Kidney (tissue), 14 donors: Measurements from ENCODE around the gene BSDC1. TPM values are rescaled to one million over a fixed set of nuclear protein-coding genes. Genes with fewer than 3 reads are reported as not detected.
"Not testable (repeated sequence)": the region's sequence is repeated elsewhere in the genome, so short reads cannot be mapped to it uniquely, and the experiment has no call there.

ENCODE experiments used
- DNase-seq, 5 donors: peaks; one replicate each; pipeline ENCODE4 v3.0.0-alpha.2; 2013 to 2020
- FAIRE-seq: peaks from 2 replicates; lab custom pipeline; 2012; peaks lifted over from hg19 to GRCh38; lab: Jason Lieb, UNC
- H3K27ac ChIP-seq, 2 donors: one replicate each; pipeline ENCODE4 v1.7.0; 2013; ENCODE audit warnings: low read depth in 2 of 2, low read length in 2 of 2, inconsistent platforms in 1 of 2
- H3K27me3 ChIP-seq: one replicate; pipeline ENCODE4 v1.7.1; 2013; ENCODE audit warnings: low read length, inconsistent platforms; ENCODE audit not compliant: control insufficient read depth, insufficient read depth
- H3K36me3 ChIP-seq, 3 donors: one replicate each; pipeline versions ENCODE4 v1.7.0 to v1.7.1; 2013; ENCODE audit warnings: low read length in 3 of 3, control low read depth in 1 of 3, inconsistent platforms in 1 of 3; ENCODE audit not compliant: insufficient read depth in 3 of 3, control insufficient read depth in 2 of 3
- H3K4me1 ChIP-seq, 3 donors: one replicate each; pipeline versions ENCODE4 v1.7.0 to v1.7.1; 2013; ENCODE audit warnings: low read length in 3 of 3, inconsistent platforms in 1 of 3, low read depth in 1 of 3; ENCODE audit not compliant: control insufficient read depth in 2 of 3, insufficient read depth in 2 of 3
- H3K4me3 ChIP-seq, 3 donors: one replicate each; pipeline versions ENCODE4 v1.7.0 to v1.8.1; 2013; ENCODE audit warnings: low read length in 3 of 3, control low read depth in 1 of 3, inconsistent platforms in 1 of 3
- H3K9ac ChIP-seq, 3 donors: one replicate each; pipeline versions ENCODE4 v1.7.0 to v1.7.1; 2013; ENCODE audit warnings: low read length in 3 of 3, control low read depth in 1 of 3, inconsistent platforms in 1 of 3
- H3K9me3 ChIP-seq, 3 donors: one replicate each; pipeline versions ENCODE4 v1.7.0 to v1.7.1; 2013; ENCODE audit warnings: low read length in 3 of 3, control low read depth in 1 of 3, inconsistent platforms in 1 of 3; ENCODE audit not compliant: control insufficient read depth in 2 of 3, insufficient read depth in 1 of 3
- intact Hi-C: fragments of 100-400 bp; cut with DNase I; formaldehyde crosslinking; loops from one replicate; pipeline ENCODE4 v1.11.1; 2022
- polyA plus RNA-seq: library from polyadenylated mRNA; stranded (reverse); fragments of 350-450 nt; fragmentation: Illumina TruSeq; extraction: RNeasy Lipid Tissue Mini Kit (QIAGEN cat#74804); gene quantifications from one replicate; pipeline ENCODE4 v1.2.3, GENCODE V29; 2014; ENCODE audit warnings: low read depth, low replicate concordance; ENCODE audit not compliant: insufficient read depth
- total RNA-seq: library from RNA; stranded (reverse); fragmentation: NEBNext Ultra II Directional; extraction: Animal tissue kit (Norgen Biotek cat#: 25700); gene quantifications from one replicate; pipeline ENCODE4 v1.2.1, GENCODE V29; 2021
- TF ChIP-seq, protein P1 (sequence below): IDR thresholded peaks from 3 replicates; pipeline ENCODE4 v1.5.1; 2012; ENCODE audit warnings: mild to moderate bottlenecking, moderate library complexity, borderline replicate concordance; ENCODE audit not compliant: insufficient read depth; ENCODE audit errors: extremely low read depth
- donor health status: control.
- donor health status: control.
- donor health status: control.
- donor health status: control.
- donor health status: control.
- donor health status: DM: yes; HTN: yes; CAD: no.
- donor health status: Normal renal cell carcinoma (clear cell type).

BSDC1 gene
- total and polyA plus RNA-seq, 2 donors from 2014 or later, result 40.2 to 61.7 TPM

DNA sequence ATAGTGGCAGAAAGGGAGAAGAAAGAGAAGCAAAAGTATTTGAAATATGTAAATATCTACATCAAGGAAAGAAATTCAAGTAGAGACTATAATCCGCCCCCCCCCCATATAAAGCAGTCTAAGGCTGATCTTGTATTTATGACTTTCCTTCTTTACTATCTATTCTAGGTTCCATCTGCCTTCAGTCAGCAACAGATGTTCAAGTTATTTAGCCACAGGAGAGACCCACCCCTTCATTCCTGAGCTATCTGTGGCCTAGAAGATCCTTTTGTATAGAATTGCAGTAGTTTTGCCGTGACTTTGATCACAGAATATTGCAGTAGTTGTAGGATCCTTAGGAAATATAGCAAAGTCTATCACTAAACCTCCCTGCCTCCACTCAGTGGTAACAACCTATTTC, 10.7 kb upstream of the BSDC1 start:
- FAIRE-seq (no peak), DNase-seq (no peak)
- Histone ChIP-seq H3K27ac (no peak overlapping the region), H3K9me3 (no peaks in the 10 kb centered on the region), H3K27me3 (no peaks in the 10 kb centered on the region), H3K9ac (no peak overlapping the region), H3K36me3 (no peaks in the 10 kb centered on the region), H3K4me1 (peaks cover 0 to 2% (median 0%) of the 10 kb centered on the region in 3 donors), H3K4me3 (no peak overlapping the region)
- intact Hi-C loops, result no loop called here
- TF ChIP-seq, protein P1, sequence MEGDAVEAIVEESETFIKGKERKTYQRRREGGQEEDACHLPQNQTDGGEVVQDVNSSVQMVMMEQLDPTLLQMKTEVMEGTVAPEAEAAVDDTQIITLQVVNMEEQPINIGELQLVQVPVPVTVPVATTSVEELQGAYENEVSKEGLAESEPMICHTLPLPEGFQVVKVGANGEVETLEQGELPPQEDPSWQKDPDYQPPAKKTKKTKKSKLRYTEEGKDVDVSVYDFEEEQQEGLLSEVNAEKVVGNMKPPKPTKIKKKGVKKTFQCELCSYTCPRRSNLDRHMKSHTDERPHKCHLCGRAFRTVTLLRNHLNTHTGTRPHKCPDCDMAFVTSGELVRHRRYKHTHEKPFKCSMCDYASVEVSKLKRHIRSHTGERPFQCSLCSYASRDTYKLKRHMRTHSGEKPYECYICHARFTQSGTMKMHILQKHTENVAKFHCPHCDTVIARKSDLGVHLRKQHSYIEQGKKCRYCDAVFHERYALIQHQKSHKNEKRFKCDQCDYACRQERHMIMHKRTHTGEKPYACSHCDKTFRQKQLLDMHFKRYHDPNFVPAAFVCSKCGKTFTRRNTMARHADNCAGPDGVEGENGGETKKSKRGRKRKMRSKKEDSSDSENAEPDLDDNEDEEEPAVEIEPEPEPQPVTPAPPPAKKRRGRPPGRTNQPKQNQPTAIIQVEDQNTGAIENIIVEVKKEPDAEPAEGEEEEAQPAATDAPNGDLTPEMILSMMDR, result no peak

DNA sequence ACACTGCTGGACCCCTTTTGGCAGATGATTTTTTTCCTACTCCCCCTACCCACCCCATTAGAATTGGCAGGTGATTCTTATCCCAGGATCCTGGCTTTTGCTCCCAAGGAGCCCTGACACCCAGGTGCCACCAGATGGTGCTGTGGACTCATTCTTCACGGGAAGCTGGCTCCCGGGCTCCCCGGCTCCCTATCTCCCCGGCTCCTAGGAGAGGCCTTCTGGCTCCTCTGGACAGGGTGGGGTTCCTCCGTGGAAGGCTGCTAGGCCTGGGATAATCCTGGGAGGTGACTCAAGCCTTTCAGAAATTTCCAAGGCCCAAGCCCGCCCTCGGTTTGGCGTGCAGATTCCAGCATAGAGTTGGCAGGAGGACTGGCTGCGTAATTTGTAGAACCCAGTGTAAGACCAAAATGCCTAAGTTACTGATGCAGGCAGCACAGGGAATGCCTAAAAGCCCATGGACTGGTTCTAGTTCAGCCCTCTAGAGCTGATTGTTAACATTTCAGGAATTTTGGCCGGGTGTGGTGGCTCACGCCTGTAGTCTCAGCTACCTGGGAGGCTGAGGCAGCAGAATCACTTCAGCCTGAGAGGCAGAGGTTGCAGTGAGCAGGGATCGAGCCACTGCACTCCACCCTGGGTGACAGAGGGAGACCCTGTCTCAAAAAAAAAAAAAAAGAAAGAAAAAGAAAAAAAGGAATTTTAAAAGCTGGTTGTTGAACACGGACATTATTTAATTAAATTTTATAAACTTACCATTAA, 6.8 kb upstream of the BSDC1 start:
- no peak overlapping the region for H3K4me3 ChIP-seq
- H3K27me3 ChIP-seq, result no peaks in the 10 kb centered on the region
- H3K27ac ChIP-seq, result no peak overlapping the region
- no peaks in the 10 kb centered on the region for H3K36me3 ChIP-seq
- TF ChIP-seq, protein P1, result peak; percentile 86
- intact Hi-C loops, result no loop called here
- no peaks in the 10 kb centered on the region for H3K9me3 ChIP-seq
- FAIRE-seq, result no peak
- peak overlapping the region in 1 of 3 donors; percentile 6 for H3K9ac ChIP-seq
- DNase-seq, result peak; percentile 83 to 92 (median 86)
- peaks cover 0 to 2% (median 0%) of the 10 kb centered on the region in 3 donors for H3K4me1 ChIP-seq

DNA sequence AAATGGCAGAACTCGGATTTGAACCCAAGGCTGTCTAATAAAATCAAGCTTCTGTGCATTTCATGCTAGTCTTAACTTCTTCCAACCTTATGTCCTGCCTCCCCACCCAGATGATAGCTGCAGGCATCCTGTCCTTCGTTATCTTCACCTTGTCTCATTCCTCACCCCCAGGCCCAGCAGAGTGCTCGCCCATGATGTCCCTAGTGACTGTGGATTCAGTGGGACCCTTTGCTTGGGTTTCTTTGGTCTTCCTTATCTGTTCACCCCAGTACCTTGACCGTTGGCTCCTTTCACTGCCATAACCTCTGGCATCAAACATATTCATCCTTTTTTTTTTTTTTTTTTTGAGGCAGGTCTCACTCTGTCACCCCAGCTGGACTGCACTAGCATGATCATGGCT, 5.6 kb upstream of the BSDC1 start:
- TF ChIP-seq, protein P1, result no peak
- H3K9me3 ChIP-seq, result no peaks in the 10 kb centered on the region
- peaks cover 0 to 2% (median 0%) of the 10 kb centered on the region in 3 donors for H3K4me1 ChIP-seq
- no peak overlapping the region for H3K4me3 ChIP-seq
- no peak for DNase-seq
- H3K27me3 ChIP-seq, result no peaks in the 10 kb centered on the region
- no peak overlapping the region for H3K9ac ChIP-seq
- FAIRE-seq, result no peak
- intact Hi-C loops, result no loop called here
- no peak overlapping the region for H3K27ac ChIP-seq
- no peaks in the 10 kb centered on the region for H3K36me3 ChIP-seq

DNA sequence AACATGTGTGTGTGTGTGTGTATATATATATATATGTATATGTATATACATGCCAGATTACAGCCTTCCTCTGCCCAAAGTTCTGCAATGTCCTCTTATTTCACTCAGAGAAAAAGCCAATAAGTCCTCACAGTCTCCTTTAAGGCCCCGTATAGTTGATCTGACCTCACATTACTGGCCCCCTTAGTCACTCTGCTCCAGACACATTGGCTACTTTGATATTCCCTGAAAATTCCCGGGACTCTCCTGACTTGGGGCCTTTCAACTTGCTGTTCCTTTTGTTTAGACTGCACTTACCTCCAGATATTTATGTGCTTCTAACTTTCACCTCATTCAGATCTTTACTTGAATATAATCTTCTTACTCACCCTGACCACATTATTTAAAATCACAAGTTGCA, 4.2 kb upstream of the BSDC1 start:
- TF ChIP-seq, protein P1, result no peak
- FAIRE-seq, result no peak
- intact Hi-C loops, result no loop called here

DNA sequence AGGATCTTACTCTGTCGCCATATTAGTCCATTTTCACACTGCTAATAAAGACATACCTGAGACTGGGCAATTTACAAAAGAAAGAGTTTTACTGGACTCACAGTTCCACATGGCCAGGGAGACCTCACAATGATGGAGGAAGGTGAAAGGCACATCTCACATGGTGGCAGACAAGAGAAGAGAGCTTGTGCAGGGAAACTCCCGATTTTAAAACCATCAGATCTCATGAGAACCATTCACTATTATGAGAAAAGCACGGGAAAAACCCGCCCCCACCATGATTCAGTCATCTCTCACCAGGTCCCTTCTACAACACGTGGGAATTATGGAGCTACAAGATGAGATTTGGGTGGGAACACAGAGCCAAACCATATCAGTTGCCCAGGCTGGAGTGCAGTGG, 2.3 kb upstream of the BSDC1 start:
- intact Hi-C loops, FAIRE-seq, H3K9me3 ChIP-seq, H3K9ac ChIP-seq, H3K27ac ChIP-seq, H3K27me3 ChIP-seq, H3K36me3 ChIP-seq, DNase-seq, H3K4me3 ChIP-seq: not testable (repeated sequence)
- H3K4me1 ChIP-seq, result peaks cover 0 to 13% (median 6%) of the 10 kb centered on the region in 3 donors

More for the DNA sequence above, 4.2 kb upstream of the BSDC1 start:
- Histone ChIP-seq H3K9me3 (no peaks in the 10 kb centered on the region), H3K27ac (no peak overlapping the region), H3K9ac (no peak overlapping the region), H3K36me3 (no peaks in the 10 kb centered on the region), H3K4me3 (no peak overlapping the region), H3K27me3 (no peaks in the 10 kb centered on the region), H3K4me1 (peaks cover 0 to 5% (median under 1%) of the 10 kb centered on the region in 3 donors)
- no peak for DNase-seq
